ENCODE measurements around the gene CNIH4. TPM values are rescaled to one million over a fixed set of nuclear protein-coding genes. Genes with fewer than 3 reads are reported as not detected.

Gene CNIH4
- total RNA-seq, 1 experiment from 2014 or later = 48.9 TPM

DNA sequence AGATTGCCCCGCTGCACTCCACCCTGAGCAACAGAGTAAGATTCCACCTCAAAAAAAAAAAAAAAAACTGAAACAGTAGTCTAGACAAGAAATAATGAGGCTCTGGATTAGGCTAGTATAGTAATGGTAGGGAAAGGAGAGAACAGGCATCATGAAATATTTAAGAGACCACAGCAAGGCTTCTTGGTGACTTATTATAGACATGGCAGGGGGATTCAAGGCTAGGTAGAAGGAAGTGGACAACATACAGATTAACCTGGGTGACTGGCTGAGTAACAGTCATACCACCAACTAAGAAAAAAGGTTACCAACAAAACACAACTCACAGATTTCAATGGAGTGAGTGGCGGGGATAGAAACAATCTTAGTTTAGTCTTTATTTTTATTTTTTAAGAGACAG lies 35.0 kb upstream of the CNIH4 start:
- Histone ChIP-seq H3K9me2 (ENCODE audit: insufficient read depth) (no peaks in the 10 kb centered on the region), H3K27me3 (ENCODE audit: insufficient read depth, low read length) (no peaks in the 10 kb centered on the region), H3K9ac (ENCODE audit: low read length) (no peak overlapping the region), H3K4me2 (ENCODE audit: low read length) (no peak overlapping the region), H3K27ac (ENCODE audit: low read depth, low read length) (no peak overlapping the region), H3K79me2 (ENCODE audit: insufficient read depth, low read length) (peaks cover 58% of the 10 kb centered on the region), H2AFZ (ENCODE audit: low read depth, low read length, poor library complexity, severe bottlenecking) (no peak overlapping the region), H3K9me3 (ENCODE audit: control insufficient read depth in 1 of 2, insufficient read depth in 1 of 2, low read depth in 1 of 2, low read length in 2 of 2) (no peaks in the 10 kb centered on the region), H3K36me3 (ENCODE audit: control insufficient read depth in 1 of 2, insufficient read depth in 2 of 2, low read length in 2 of 2) (peaks cover 0 to under 1% of the 10 kb centered on the region in 2 experiments; a peak in 1 of 4 replicates), H4K20me1 (ENCODE audit: insufficient read depth) (no peaks in the 10 kb centered on the region), H3K4me1 (ENCODE audit: control insufficient read depth in 1 of 2, insufficient read depth in 2 of 2, low read length in 2 of 2) (no peaks in the 10 kb centered on the region), H3K4me3 (replicated peaks in 1 of 2; ENCODE audit: low read depth in 1 of 2, low read length in 2 of 2) (no peak overlapping the region)
- TF ChIP-seq FOSL1 (IDR thresholded peaks at IDR 0.05; ENCODE audit: low read depth) (no peak), POLR2A (IDR thresholded peaks at IDR 0.05; ENCODE audit: borderline replicate concordance, extremely low read depth, insufficient read depth, insufficient read length) (no peak), ELF1 (IDR thresholded peaks at IDR 0.05; ENCODE audit: borderline replicate concordance, low read depth) (no peak), CBX3 (IDR thresholded peaks at IDR 0.05; ENCODE audit: low read depth) (no peak), EZH2 (IDR thresholded peaks at IDR 0.05) (no peak), SRF (IDR thresholded peaks at IDR 0.05; ENCODE audit: low read depth) (no peak), EGR1 (IDR thresholded peaks at IDR 0.05; ENCODE audit: low read depth) (no peak), TCF7L2 (IDR thresholded peaks at IDR 0.05; ENCODE audit: borderline replicate concordance, extremely low read depth, insufficient read depth, insufficient read length) (no peak), YY1 (IDR thresholded peaks at IDR 0.05; ENCODE audit: extremely low read depth, insufficient replicate concordance, low read depth, low read length) (no peak), SIN3A (IDR thresholded peaks at IDR 0.05; ENCODE audit: low read depth) (no peak), EZH2phosphoT487 (IDR thresholded peaks at IDR 0.05; ENCODE audit: borderline replicate concordance) (no peak), CEBPB (IDR thresholded peaks at IDR 0.05; ENCODE audit: low read depth) (no peak), SP1 (IDR thresholded peaks at IDR 0.05; ENCODE audit: low read depth) (no peak), JUND (IDR thresholded peaks at IDR 0.05) (no peak), ZFX (IDR thresholded peaks at IDR 0.05) (no peak), RAD21 (IDR thresholded peaks at IDR 0.05; ENCODE audit: low read depth) (no peak), ZNF274 (IDR thresholded peaks at IDR 0.05; ENCODE audit: low read depth, low read length) (no peak), POLR2AphosphoS5 (IDR thresholded peaks at IDR 0.05; ENCODE audit: low read depth, low read length) (no peak)
- TF ChIP-seq, protein P1, sequence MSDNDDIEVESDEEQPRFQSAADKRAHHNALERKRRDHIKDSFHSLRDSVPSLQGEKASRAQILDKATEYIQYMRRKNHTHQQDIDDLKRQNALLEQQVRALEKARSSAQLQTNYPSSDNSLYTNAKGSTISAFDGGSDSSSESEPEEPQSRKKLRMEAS (IDR thresholded peaks at IDR 0.05) = no peak
- TF ChIP-seq, protein P2, sequence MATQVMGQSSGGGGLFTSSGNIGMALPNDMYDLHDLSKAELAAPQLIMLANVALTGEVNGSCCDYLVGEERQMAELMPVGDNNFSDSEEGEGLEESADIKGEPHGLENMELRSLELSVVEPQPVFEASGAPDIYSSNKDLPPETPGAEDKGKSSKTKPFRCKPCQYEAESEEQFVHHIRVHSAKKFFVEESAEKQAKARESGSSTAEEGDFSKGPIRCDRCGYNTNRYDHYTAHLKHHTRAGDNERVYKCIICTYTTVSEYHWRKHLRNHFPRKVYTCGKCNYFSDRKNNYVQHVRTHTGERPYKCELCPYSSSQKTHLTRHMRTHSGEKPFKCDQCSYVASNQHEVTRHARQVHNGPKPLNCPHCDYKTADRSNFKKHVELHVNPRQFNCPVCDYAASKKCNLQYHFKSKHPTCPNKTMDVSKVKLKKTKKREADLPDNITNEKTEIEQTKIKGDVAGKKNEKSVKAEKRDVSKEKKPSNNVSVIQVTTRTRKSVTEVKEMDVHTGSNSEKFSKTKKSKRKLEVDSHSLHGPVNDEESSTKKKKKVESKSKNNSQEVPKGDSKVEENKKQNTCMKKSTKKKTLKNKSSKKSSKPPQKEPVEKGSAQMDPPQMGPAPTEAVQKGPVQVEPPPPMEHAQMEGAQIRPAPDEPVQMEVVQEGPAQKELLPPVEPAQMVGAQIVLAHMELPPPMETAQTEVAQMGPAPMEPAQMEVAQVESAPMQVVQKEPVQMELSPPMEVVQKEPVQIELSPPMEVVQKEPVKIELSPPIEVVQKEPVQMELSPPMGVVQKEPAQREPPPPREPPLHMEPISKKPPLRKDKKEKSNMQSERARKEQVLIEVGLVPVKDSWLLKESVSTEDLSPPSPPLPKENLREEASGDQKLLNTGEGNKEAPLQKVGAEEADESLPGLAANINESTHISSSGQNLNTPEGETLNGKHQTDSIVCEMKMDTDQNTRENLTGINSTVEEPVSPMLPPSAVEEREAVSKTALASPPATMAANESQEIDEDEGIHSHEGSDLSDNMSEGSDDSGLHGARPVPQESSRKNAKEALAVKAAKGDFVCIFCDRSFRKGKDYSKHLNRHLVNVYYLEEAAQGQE (IDR thresholded peaks at IDR 0.05; ENCODE audit: low read depth) = no peak
- RAD21 ChIA-PET (ENCODE audit: low non-redundant PET in 1 of 2, low total read pairs in 2 of 2, uncharacterized antibody in 2 of 2, unreplicated experiment in 2 of 2) = no interaction called here
- CTCF ChIA-PET = no interaction called here
- ATAC-seq (no peak), DNase-seq (ENCODE audit: low read depth, low spot score) (no peak)
- BruUV-seq (replicated peaks) = no TSS peak
- intact Hi-C loops (cut with micrococcal nuclease) = no loop called here
- POLR2A ChIA-PET = no interaction called here

Measured in HCT116 (cell line).